Prostate gland (tissue), 2 donors: ENCODE results near the gene COA7. TPM values are rescaled to one million over a fixed set of nuclear protein-coding genes. Genes with fewer than 3 reads are reported as not detected.

Source experiments
- DNase-seq: peaks from one replicate; pipeline ENCODE4 v3.0.0-alpha.2; 2019; ENCODE audit warnings: low spot score
- H3K27ac ChIP-seq, 2 donors: fragments of 200-600 bp; sonication (generic); 2 replicates each; pipeline ENCODE4 v1.5.1; 2017 to 2019
- H3K27me3 ChIP-seq: fragments of 200-600 bp; sonication (generic); replicated peaks from 2 replicates; pipeline ENCODE4 v1.5.1; 2019; ENCODE audit not compliant: insufficient read depth
- H3K36me3 ChIP-seq, 2 donors: fragments of 200-600 bp; sonication (generic); 1 replicate in 1 of 2; 2 replicates in 1 of 2; pipeline versions ENCODE4 v1.5.1 to v1.8.1; 2017 to 2019
- H3K4me1 ChIP-seq: fragments of 200-600 bp; sonication (generic); replicated peaks from 2 replicates; pipeline ENCODE4 v1.5.1; 2019
- H3K4me3 ChIP-seq, 2 donors: fragments of 200-600 bp; sonication (generic); 2 replicates each; pipeline ENCODE4 v1.5.1; 2017 to 2019
- H3K9me3 ChIP-seq: fragments of 200-600 bp; sonication (generic); 2 replicates; pipeline ENCODE4 v1.5.1; 2017
- CTCF ChIP-seq, 4 experiments: fragments of 200-600 bp in 2 of 4; fragments of 450-650 bp in 2 of 4; sonication (generic) in 2 of 4; IDR thresholded peaks; 1 replicate in 3 of 4; 2 replicates in 1 of 4; pipeline ENCODE4 v1.5.1; 2016 to 2019; ENCODE audit warnings: antibody characterized with exemption in 4 of 4, mild to moderate bottlenecking in 2 of 4, moderate library complexity in 2 of 4
- POLR2A ChIP-seq: fragments of 450-650 bp; IDR thresholded peaks from one replicate; pipeline ENCODE4 v1.6.1; 2016; ENCODE audit warnings: antibody characterized with exemption, mild to moderate bottlenecking
- POLR2AphosphoS5 ChIP-seq: sonication (generic); formaldehyde crosslinking; IDR thresholded peaks from one replicate; pipeline ENCODE4 v1.6.1; 2017; ENCODE audit warnings: antibody characterized with exemption
- WGBS: methylation state at CpG from one replicate; pipeline ENCODE4 v1.1.5; 2018; 5-methylcytosine and 5-hydroxymethylcytosine counted together
- intact Hi-C: fragments of 100-400 bp; cut with DNase I; formaldehyde crosslinking; loops from one replicate; pipeline ENCODE4 v1.14.2; 2022
- total RNA-seq, 2 donors: library from RNA; depleted of rRNA; stranded (reverse); fragments of >200 nt; gene quantifications; one replicate each; pipeline ENCODE4 v1.1.0, GENCODE V29; 2016

Gene COA7
- 1 to 10 TPM; 4.4 to 9.1 TPM for total RNA-seq

GRCh38 chr1:52697795-52698674, at the start of gene COA7:
TSS of gene COA7 (minus strand) at chr1:52698347. CDS start at chr1:52698326, 21 bp downstream.
- H3K4me3 ChIP-seq: peak within 1 kb of the TSS; percentile 55 to 57
- no peaks in the 10 kb centered on the region for H3K4me1 ChIP-seq
- TF ChIP-seq POLR2A (no peak), CTCF (IDR thresholded peaks at IDR 0.05) (peak in 1 of 4 experiments; percentile 8), POLR2AphosphoS5 (peak; percentile 87)
- intact Hi-C loops: no loop called here
- no peaks in the 10 kb centered on the region for H3K9me3 ChIP-seq
- 2% methylated on average over 68 of the region's 68 CpGs for WGBS
- H3K27ac ChIP-seq: peak within 1 kb of the TSS; percentile 44 to 65
- no peaks in the 10 kb centered on the region for H3K36me3 ChIP-seq
- DNase-seq: peak; percentile 85
- H3K27me3 ChIP-seq: no peaks in the 10 kb centered on the region

- no peaks in the 10 kb centered on the region for H3K27me3 ChIP-seq
- no peak overlapping the region for H3K4me3 ChIP-seq
- H3K27ac ChIP-seq: no peak overlapping the region
- 86% methylated on average over 1 of the region's 1 CpG for whole genome bisulfite sequencing
- no peak for TF ChIP-seq POLR2AphosphoS5
- TF ChIP-seq POLR2A: no peak
- TF ChIP-seq CTCF (IDR thresholded peaks at IDR 0.05): no peak
- DNase-seq: no peak
- intact Hi-C loops: no loop called here
- no peaks in the 10 kb centered on the region for H3K4me1 ChIP-seq
- no peaks in the 10 kb centered on the region for H3K9me3 ChIP-seq
- no peaks in the 10 kb centered on the region for H3K36me3 ChIP-seq
Observed at GRCh38 chr1:52747450-52747849, 49.3 kb upstream of the COA7 start.

GRCh38 chr1:52746189-52746588, 48.0 kb upstream of the COA7 start:
- no peak for TF ChIP-seq CTCF (IDR thresholded peaks at IDR 0.05)
- no peak for TF ChIP-seq POLR2A
- TF ChIP-seq POLR2AphosphoS5: no peak
- no peak for DNase-seq

GRCh38 chr1:52741259-52741658, 43.1 kb upstream of the COA7 start:
- intact Hi-C loops: no loop called here
- H3K4me3 ChIP-seq: no peak overlapping the region
- 81% methylated on average over 3 of the region's 3 CpGs for WGBS
- no peak overlapping the region for H3K27ac ChIP-seq
- H3K27me3 ChIP-seq: no peaks in the 10 kb centered on the region
- H3K4me1 ChIP-seq: no peaks in the 10 kb centered on the region
- no peak for DNase-seq
- H3K36me3 ChIP-seq: no peaks in the 10 kb centered on the region
- no peak for TF ChIP-seq POLR2A
- no peak for TF ChIP-seq POLR2AphosphoS5
- TF ChIP-seq CTCF (IDR thresholded peaks at IDR 0.05): no peak
- no peaks in the 10 kb centered on the region for H3K9me3 ChIP-seq

More at GRCh38 chr1:52746189-52746588, 48.0 kb upstream of the COA7 start:
- intact Hi-C loops: no loop called here
- no peaks in the 10 kb centered on the region for H3K4me1 ChIP-seq
- H3K9me3 ChIP-seq: no peaks in the 10 kb centered on the region
- no peaks in the 10 kb centered on the region for H3K36me3 ChIP-seq
- 80% methylated on average over 4 of the region's 4 CpGs for WGBS
- H3K4me3 ChIP-seq: no peak overlapping the region
- no peak overlapping the region for H3K27ac ChIP-seq
- no peaks in the 10 kb centered on the region for H3K27me3 ChIP-seq
